ENCODE results near the gene DCAF12. TPM values are rescaled to one million over a fixed set of nuclear protein-coding genes. Genes with fewer than 3 reads are reported as not detected.
A peak's percentile ranks its signal among the peaks of the same experiment; 100 is the strongest.

The DCAF12 gene
- total and polyA plus RNA-seq, 2 of the 8 experiments (the other 6 are each of a cell fraction or from before 2014, with no cell fraction given), result 22.7 to 29.2 TPM

- H3K56ac ChIP-seq (replicated peaks; ENCODE audit: insufficient read length, low read depth, low read length), result no peak overlapping the region
- H2AFZ ChIP-seq (ENCODE audit: low read length), result peak overlapping the region; percentile 46; the same call in 1 of the 2 replicates
- H3K4me1 ChIP-seq (replicated peaks in 1 of 4; ENCODE audit: control insufficient read depth in 3 of 4, insufficient read depth in 4 of 4, low read length in 3 of 4), result peaks cover 0 to 15% (median 6%) of the 10 kb centered on the region in 4 experiments; a peak in 4 of 7 replicates
- no peak overlapping the region for H2BK15ac ChIP-seq (ENCODE audit: low read length)
- no peak overlapping the region for H4K91ac ChIP-seq (replicated peaks; ENCODE audit: insufficient read length, low read length)
- H3K9me3 ChIP-seq (ENCODE audit: insufficient read depth in 2 of 2, low read depth in 1 of 2, low read length in 1 of 2), result no peaks in the 10 kb centered on the region
- H3K23me2 ChIP-seq (ENCODE audit: low read depth, low read length), result no peaks in the 10 kb centered on the region
- no peak overlapping the region for H3K14ac ChIP-seq (ENCODE audit: insufficient read length)
- H3K4ac ChIP-seq (replicated peaks; ENCODE audit: insufficient read length, low read depth, low read length), result no peak overlapping the region
- WGBS, 2 experiments (ENCODE audit: extremely low coverage in 1 of 2, insufficient coverage in 1 of 2, insufficient read length in 1 of 2, insufficient replicate concordance in 2 of 2, low coverage in 1 of 2, low lambda C conversion rate in 2 of 2, missing lambda C conversion rate in 1 of 2), result 52% methylated on average over 18 of the region's 18 CpGs; no CpG with 5 or more reads in 1 of the 2 experiments
- no peaks in the 10 kb centered on the region for H3K79me1 ChIP-seq (ENCODE audit: low read depth, low read length)
- no peak overlapping the region for H2BK12ac ChIP-seq (ENCODE audit: low read depth, low read length)
- H2BK20ac ChIP-seq (ENCODE audit: low read length), result no peak overlapping the region
- CTCF ChIA-PET (ENCODE audit: partially characterized antibody), result interaction anchor here (0.6 to 2.7 kb wide), 4 partner anchors 21 to 232 kb away, joined by 3 to 9 read pairs (median 4); no protein-coding TSS in a partner anchor
- DNase-seq (ENCODE audit: low read depth in 1 of 2, low spot score in 2 of 2), result peak in 1 of 2 experiments; percentile 51
- no peaks in the 10 kb centered on the region for H3K27me3 ChIP-seq (replicated peaks in 1 of 4; ENCODE audit: control insufficient read depth in 3 of 4, extremely low read depth in 1 of 4, insufficient read depth in 3 of 4, low read length in 3 of 4)
- no peak overlapping the region for H2BK120ac ChIP-seq (replicated peaks; ENCODE audit: low read depth, low read length)
- no peak for FAIRE-seq
- TF ChIP-seq ASH2L (IDR thresholded peaks at IDR 0.05; ENCODE audit: low read length) (no peak), RBBP5 (IDR thresholded peaks at IDR 0.05; ENCODE audit: borderline replicate concordance, low read depth, low read length) (peak; percentile 38; the same call in 1 of the 2 replicates)
- TF ChIP-seq, protein P1, sequence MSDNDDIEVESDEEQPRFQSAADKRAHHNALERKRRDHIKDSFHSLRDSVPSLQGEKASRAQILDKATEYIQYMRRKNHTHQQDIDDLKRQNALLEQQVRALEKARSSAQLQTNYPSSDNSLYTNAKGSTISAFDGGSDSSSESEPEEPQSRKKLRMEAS (IDR thresholded peaks at IDR 0.05), result 0 out of 2 replicates have a peak, but pooled peaks have one; percentile 20
- TF ChIP-seq, protein P2, sequence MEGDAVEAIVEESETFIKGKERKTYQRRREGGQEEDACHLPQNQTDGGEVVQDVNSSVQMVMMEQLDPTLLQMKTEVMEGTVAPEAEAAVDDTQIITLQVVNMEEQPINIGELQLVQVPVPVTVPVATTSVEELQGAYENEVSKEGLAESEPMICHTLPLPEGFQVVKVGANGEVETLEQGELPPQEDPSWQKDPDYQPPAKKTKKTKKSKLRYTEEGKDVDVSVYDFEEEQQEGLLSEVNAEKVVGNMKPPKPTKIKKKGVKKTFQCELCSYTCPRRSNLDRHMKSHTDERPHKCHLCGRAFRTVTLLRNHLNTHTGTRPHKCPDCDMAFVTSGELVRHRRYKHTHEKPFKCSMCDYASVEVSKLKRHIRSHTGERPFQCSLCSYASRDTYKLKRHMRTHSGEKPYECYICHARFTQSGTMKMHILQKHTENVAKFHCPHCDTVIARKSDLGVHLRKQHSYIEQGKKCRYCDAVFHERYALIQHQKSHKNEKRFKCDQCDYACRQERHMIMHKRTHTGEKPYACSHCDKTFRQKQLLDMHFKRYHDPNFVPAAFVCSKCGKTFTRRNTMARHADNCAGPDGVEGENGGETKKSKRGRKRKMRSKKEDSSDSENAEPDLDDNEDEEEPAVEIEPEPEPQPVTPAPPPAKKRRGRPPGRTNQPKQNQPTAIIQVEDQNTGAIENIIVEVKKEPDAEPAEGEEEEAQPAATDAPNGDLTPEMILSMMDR (IDR thresholded peaks at IDR 0.05; ENCODE audit: control extremely low read depth in 1 of 3, insufficient read depth in 1 of 3, low read depth in 1 of 3, low read length in 3 of 3), result no peak
- H3K27ac ChIP-seq (ENCODE audit: low read depth, low read length), result peak overlapping the region; percentile 100
- H2AK5ac ChIP-seq (ENCODE audit: low read depth, low read length), result no peak overlapping the region
- POLR2A ChIA-PET (ENCODE audit: partially characterized antibody), result interaction anchor here (0.5 to 3.5 kb wide), 23 partner anchors 9 to 328 kb away, joined by 3 to 27 read pairs (median 8); partner anchors contain the start of gene UBAP1
- H4K5ac ChIP-seq (ENCODE audit: insufficient read length, low read depth, low read length), result peak overlapping the region; percentile 18
- peak overlapping the region; percentile 89 to 97 for H3K4me2 ChIP-seq (ENCODE audit: insufficient read depth in 1 of 2, low read depth in 2 of 2, low read length in 2 of 2)
- H4K20me1 ChIP-seq (replicated peaks in 1 of 2; ENCODE audit: control insufficient read depth in 1 of 2, insufficient read depth in 2 of 2, low read length in 2 of 2), result peaks cover 0 to 5% of the 10 kb centered on the region in 2 experiments
- no peak overlapping the region for H4K8ac ChIP-seq (ENCODE audit: extremely low read depth, insufficient read depth, low read length)
- peak overlapping the region in 3 of 4 experiments; percentile 34 to 99 (median 99); a peak in 5 of 7 replicates for H3K9ac ChIP-seq (replicated peaks in 1 of 4; ENCODE audit: extremely low read depth in 1 of 4, low read depth in 3 of 4, low read length in 3 of 4)
- H2BK5ac ChIP-seq (ENCODE audit: low read depth, low read length), result peak overlapping the region; percentile 99
- H3K36me3 ChIP-seq (ENCODE audit: control insufficient read depth in 2 of 4, insufficient read depth in 4 of 4, low read length in 3 of 4), result no peaks in the 10 kb centered on the region
- H3K4me3 ChIP-seq (ENCODE audit: extremely low read depth in 1 of 4, insufficient read depth in 2 of 4, low read depth in 3 of 4, low read length in 4 of 4), result peak overlapping the region; percentile 75 to 97 (median 91); a peak in 7 of 8 replicates
- H3K23ac ChIP-seq (ENCODE audit: insufficient read length), result no peak overlapping the region
- H3K79me2 ChIP-seq (ENCODE audit: control insufficient read depth in 1 of 2, insufficient read depth in 2 of 2, low read length in 2 of 2), result peaks cover 27 to 34% of the 10 kb centered on the region in 2 experiments
- peak overlapping the region; percentile 63; the same call in 1 of the 2 replicates for H3K18ac ChIP-seq (ENCODE audit: extremely low read depth, low read length)
Measured at GRCh38 chr9:34049630-34050384, 76.7 kb downstream of the DCAF12 start.
